Stimulated activated CD4-positive, alpha-beta T cell treated with anti-CD3 and anti-CD28 coated beads, Interleukin-1b, Interleukin-23, amount 100 ng/mL, for 24 hours (primary cell): ENCODE measurements around the gene PRAMEF14.
"Not testable (repeated sequence)": the region's sequence is repeated elsewhere in the genome, so short reads cannot be mapped to it uniquely, and the experiment has no call there.

Experiments
- DNase-seq, 4 experiments: peaks; one replicate each; pipeline ENCODE4 v3.0.0-alpha.2; 2020; ENCODE audit warnings: low read depth in 4 of 4, low spot score in 1 of 4

Gene PRAMEF14

DNA sequence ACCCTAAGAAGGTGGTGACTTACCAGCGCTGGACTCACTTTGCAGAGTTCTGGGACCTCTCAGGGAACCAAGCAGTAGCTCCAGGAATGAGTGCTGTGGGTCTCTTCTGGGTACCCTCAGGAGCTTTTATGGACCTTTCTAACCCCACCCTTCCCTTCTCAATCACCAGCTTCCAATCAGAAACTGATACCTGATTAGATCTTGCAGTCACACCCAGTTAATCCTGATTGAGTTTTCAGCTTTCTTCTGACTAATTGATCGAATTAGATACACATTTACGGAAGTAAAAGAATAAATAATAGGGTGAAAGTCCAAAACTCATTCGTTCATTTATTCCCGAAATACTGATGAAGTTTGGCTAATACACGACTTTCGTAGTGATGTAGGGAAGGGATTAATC is at the start of gene PRAMEF14:
TSS of gene PRAMEF14 (minus strand) at position 101 of the 400 bp plus-strand sequence. CDS start 1,820 bp downstream, outside the sequence.
- not testable (repeated sequence) for DNase-seq

DNA sequence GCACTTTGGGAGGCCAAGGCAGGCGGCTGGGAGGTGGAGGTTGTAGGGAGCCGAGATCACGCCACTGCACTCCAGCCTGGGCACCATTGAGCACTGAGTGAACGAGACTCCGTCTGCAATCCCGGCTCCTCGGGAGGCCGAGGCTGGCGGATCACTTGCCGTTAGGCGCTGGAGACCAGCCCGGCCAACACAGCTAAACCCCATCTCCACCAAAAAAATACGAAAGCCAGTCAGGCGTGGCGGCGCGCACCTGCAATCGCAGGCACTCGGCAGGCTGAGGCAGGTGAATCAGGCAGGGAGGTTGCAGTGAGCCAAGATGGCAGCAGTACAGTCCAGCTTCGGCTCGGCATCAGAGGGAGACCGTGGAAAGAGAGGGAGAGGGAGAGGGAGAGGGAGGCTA is 48.4 kb upstream of the PRAMEF14 start:
- not testable (repeated sequence) for DNase-seq

DNA sequence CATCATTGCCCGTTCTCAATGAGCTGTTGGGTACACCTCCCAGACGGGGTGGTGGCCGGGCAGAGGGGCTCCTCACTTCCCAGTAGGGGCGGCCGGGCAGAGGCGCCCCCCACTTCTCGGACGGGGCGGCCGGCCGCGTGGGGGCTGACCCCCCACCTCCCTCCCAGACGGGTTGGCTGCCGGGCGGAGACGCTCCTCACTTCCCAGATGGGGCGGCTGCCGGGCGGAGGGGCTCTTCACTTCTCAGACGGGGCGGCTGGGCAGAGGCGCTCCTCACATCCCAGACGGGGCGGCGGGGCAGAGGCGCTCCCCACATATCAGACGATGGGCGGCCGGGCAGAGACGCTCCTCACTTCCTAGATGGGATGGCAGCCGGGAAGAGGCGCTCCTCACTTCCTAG is 47.8 kb upstream of the PRAMEF14 start:
- DNase-seq: not testable (repeated sequence)

DNA sequence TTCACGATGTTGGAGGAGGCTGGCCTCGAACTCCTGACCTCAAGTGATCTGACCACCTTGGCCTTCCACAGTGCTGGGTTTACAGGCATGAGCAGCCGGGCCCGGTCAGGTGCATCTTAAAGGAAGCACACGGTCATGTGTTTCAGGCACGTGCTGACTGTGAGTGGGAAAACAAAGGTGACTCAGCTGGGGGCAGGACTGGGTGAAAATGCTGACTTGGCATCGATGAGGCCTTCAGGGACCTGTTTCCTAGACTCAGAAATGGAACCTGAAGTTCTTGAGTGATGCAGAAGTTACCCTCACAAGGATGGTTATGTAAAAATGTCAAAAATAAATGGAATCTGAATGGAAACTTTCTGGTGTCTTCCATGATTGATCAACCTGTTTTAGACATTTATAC is 46.1 kb upstream of the PRAMEF14 start:
- not testable (repeated sequence) for DNase-seq

DNA sequence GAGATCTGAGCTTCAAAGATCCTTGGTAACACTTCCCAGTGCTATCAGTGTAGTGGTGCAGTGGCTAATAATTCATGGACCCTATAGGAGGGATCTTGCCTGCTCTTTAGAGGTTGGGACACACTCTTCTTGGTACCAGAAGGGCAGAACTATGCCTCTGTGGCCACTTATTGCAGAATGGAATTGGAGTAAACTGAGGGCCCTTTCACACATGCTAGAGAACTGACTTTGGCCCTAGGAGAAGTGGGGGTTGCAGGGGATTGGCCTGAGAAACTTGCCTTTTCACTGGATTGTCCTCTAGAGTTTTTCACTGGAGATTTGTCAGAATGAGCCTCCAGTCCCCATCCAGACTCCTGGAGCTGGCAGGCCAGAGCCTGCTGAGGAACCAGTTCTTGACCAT is 42.4 kb upstream of the PRAMEF14 start, which contains the start of gene PRAMEF17:
TSS of gene PRAMEF17 (plus strand) at position 301 of the 400 bp plus-strand sequence. CDS start at position 327, 26 bp downstream.
- not testable (repeated sequence) for DNase-seq

DNA sequence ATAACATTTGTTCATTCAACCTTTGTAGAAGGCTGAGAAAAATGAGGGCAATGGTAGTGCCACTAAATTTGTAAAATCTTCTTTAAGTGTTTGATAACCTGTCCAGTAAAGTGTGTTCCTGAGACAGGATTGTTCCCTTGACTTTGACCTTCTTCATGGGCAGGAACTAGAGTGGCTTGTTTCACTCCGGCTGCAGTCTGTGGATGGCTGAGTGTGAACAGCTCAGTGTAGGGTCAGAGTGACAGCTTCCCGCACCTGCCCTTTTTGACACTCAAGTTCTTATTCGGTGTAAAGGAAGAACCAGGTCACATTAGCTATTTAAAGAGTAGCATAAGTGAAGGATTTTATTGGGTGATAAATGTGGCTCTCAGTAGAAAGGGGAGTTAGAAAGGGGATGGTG is 33.4 kb upstream of the PRAMEF14 start:
- DNase-seq: not testable (repeated sequence)

DNA sequence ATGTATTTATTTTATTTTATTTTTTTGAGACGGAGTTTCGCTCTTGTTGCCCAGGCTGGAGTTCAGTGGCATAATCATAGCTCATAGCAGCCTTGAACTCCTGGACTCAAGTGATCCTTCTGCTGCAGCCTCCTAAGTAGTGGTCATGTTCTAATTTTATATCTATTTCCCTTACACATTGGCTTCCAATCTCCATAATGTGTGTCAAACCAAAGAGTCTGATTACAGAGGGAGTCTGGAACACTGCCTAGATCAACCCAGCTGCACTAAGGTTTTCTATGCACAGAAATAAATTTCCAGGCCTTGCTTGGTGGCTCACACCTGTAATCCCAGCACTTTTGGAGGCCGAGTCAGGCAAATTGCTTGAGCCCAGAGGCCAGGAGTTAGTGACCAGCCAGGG is 32.0 kb upstream of the PRAMEF14 start:
- DNase-seq: not testable (repeated sequence)

- peak in 1 of 4 experiments; percentile 8 for DNase-seq
Observed at GRCh38 chr1:13368544-13368943, 21.6 kb upstream of the PRAMEF14 start.

DNA sequence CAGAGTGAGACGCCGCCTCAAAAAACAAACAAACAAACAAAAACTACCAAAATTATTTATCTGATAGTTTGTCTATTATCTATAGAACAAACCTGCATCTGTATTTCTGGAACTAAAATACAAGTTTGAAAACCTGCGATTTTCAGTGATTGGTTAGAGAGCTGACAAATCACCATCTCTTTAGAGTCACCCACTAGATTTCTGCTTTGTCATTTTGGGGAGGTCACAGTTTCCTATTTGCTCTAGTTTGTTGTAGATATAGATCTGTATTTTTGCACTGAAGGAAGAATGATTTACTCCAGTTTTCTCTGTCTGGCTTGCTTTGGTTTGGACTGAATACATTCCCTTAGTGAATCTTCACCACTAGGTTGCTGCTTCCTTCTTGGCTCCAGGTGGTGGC is 19.6 kb upstream of the PRAMEF14 start:
- not testable (repeated sequence) for DNase-seq

DNA sequence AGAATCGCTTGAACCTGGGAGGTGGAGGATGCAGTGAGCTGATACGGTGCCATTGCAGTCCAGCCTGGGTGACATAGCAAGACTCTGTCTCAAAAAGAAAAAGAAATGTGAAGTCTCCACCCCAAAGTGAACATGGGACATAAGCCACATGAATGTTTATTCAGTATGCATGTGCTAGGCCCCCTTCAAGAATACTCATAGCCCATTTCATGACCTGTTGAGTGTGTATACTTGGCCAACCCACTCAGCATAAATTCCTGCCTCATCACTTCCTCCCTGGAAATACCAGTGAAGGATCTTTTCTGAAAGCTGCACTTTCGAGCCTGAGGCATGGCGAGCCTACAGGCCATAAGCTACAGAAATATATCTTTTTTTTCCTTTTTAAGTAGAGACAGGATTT is 18.0 kb upstream of the PRAMEF14 start:
- not testable (repeated sequence) for DNase-seq

GRCh38 chr1:13362364-13362763 is 15.4 kb upstream of the PRAMEF14 start:
- not testable (repeated sequence) for DNase-seq

- peak in 1 of 4 experiments; percentile 4 for DNase-seq
Observed at GRCh38 chr1:13356774-13357173, 9.8 kb upstream of the PRAMEF14 start.

- not testable (repeated sequence) for DNase-seq
Observed at GRCh38 chr1:13354475-13354874, 7.5 kb upstream of the PRAMEF14 start.

GRCh38 chr1:13353476-13353875 is 6.5 kb upstream of the PRAMEF14 start:
- DNase-seq: not testable (repeated sequence)

- not testable (repeated sequence) for DNase-seq
Observed at GRCh38 chr1:13342496-13342895, 4.4 kb downstream of the PRAMEF14 start.

DNA sequence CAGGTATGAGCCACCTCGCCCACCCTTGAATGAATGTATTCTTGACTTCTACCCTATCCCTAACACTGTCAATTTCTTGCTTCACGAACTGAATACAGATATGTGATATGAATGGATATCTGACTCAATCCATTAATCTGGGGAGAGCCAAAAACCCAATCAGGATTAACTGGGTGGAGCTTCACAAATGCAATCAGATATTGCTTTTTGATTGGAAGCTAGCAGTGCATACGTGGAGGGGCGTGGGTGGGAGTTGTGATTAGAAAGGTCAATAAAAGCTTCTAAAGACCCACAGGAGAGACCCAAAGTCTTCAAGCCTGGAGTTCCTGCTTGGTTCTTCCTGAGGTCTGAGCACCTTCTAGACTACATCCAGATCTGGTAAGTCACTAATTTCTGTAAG is 31.7 kb downstream of the PRAMEF14 start, which contains the start of gene PRAMEF15:
TSS of gene PRAMEF15 (plus strand) at position 301 of the 400 bp plus-strand sequence. CDS start 2,827 bp downstream, outside the sequence.
- DNase-seq: not testable (repeated sequence)

GRCh38 chr1:13303239-13303638 is 43.7 kb downstream of the PRAMEF14 start, which contains the start of gene PRAMEF33:
PRAMEF33 (plus strand) TSS chr1:13303539; CDS start chr1:13305955, 2,416 bp downstream.
- not testable (repeated sequence) for DNase-seq

DNA sequence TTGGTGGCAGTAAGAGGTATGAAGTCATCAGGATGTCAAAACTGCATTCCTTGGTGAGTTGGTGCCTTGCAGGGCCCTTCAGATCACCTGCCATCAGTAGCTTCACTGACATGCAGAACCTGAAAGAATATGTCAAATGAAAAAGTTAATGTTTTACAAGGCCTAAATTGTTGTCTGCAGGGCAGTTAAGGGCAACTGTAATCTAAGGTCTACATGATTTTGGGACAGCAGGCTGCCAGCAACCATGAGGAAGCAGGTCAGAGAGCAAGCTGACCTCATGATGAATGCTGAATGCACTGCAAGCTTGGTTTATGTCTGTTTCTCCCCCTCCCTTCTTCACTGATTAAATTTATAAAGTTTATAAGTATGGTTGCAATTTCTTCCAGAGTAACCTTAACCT is 44.7 kb downstream of the PRAMEF14 start:
- not testable (repeated sequence) for DNase-seq

DNA sequence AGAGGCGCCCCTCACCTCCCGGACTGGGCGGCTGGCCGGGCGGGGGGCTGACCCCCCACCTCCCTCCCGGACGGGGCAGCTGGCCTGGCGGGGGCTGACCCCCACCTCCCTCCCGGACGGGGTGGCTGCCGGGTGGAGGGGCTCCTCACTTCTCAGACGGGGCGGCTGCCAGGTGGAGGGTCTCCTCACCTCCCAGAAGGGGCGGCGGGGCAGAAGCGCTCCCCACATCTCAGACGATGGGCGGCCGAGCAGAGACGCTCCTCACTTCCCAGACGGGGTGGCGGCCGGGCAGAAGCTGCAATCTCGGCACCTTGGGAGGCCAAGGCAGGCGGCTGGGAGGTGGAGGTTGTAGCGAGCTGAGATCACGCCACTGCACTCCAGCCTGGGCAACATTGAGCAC is 48.2 kb downstream of the PRAMEF14 start:
- not testable (repeated sequence) for DNase-seq

- DNase-seq: not testable (repeated sequence)
Observed at GRCh38 chr1:13297216-13297931, 49.6 kb downstream of the PRAMEF14 start.
